HepG2 (cell line): ENCODE measurements around the gene RTN3. TPM values are rescaled to one million over a fixed set of nuclear protein-coding genes. Genes with fewer than 3 reads are reported as not detected.

Source experiments
- ATAC-seq: fragments of 200-7000 bp; cut with Tn5 transposase; 3 replicates; pipeline ENCODE4 v1.9.1; 2020; ENCODE audit warnings: mild to moderate bottlenecking, moderate library complexity
- BruUV-seq: library from RNA; stranded (reverse); fragments of 400-500 nt; replicated peaks from 2 replicates; lab custom pipeline; 2021; lab: Mats Ljungman, UMichigan
- CTCF ChIA-PET: fragments of 300-600 bp; formaldehyde crosslinking; extraction: SDS; loops from one replicate; lab custom pipeline; 2021; ENCODE audit warnings: low total read pairs, inconsistent platforms, low intra/inter-chr PET ratio; lab: Yijun Ruan, JAX
- POLR2A ChIA-PET: fragments of 350-600 bp; sonication (Branson Sonifier 250); formaldehyde crosslinking; loops from one replicate; lab custom pipeline; 2020; ENCODE audit warnings: antibody characterized with exemption, inconsistent platforms; lab: Yijun Ruan, JAX
- DNase-seq: peaks from one replicate; pipeline ENCODE4 v3.0.0-alpha.2; 2015; ENCODE audit warnings: low spot score
- FAIRE-seq: peaks from 3 replicates; lab custom pipeline; 2011; peaks lifted over from hg19 to GRCh38; lab: Jason Lieb, UNC
- H2AFZ ChIP-seq: one replicate; pipeline ENCODE4 v1.6.1; 2011; ENCODE audit warnings: low read length, inconsistent platforms
- H3K27ac ChIP-seq: fragments of 300-600 bp; 3 replicates; pipeline ENCODE4 v1.8.0; 2011; ENCODE audit warnings: mixed run types, mild to moderate bottlenecking, mixed read lengths, low read length, inconsistent platforms; ENCODE audit not compliant: insufficient read depth; ENCODE audit errors: extremely low read length
- H3K27me3 ChIP-seq, 2 experiments: fragments of 200-600 bp in 1 of 2; 2 replicates in 1 of 2; 3 replicates in 1 of 2; pipeline versions ENCODE4 v1.6.0 to v1.8.0; 2011; ENCODE audit warnings: low read length in 2 of 2, mild to moderate bottlenecking in 2 of 2, moderate library complexity in 2 of 2, inconsistent platforms in 1 of 2; ENCODE audit not compliant: insufficient read depth in 2 of 2, control insufficient read depth in 1 of 2
- H3K36me3 ChIP-seq, 2 experiments: fragments of 200-600 bp in 1 of 2; replicated peaks in 1 of 2; 2 replicates in 1 of 2; 3 replicates in 1 of 2; pipeline versions ENCODE4 v1.5.1 to v1.8.0; 2011; ENCODE audit warnings: low read length in 2 of 2, inconsistent platforms in 1 of 2; ENCODE audit not compliant: insufficient read depth in 2 of 2, control insufficient read depth in 1 of 2
- H3K4me1 ChIP-seq: 2 replicates; pipeline ENCODE4 v1.5.1; 2012; ENCODE audit warnings: low read length, inconsistent platforms; ENCODE audit not compliant: insufficient read depth
- H3K4me2 ChIP-seq: 2 replicates; pipeline ENCODE4 v1.6.0; 2011; ENCODE audit warnings: low read depth, low read length, inconsistent platforms
- H3K4me3 ChIP-seq, 3 experiments: fragments of 200-600 bp in 1 of 3; sonication (generic), shearing (Covaris generic) in 1 of 3; replicated peaks in 1 of 3; 2 replicates each; pipeline ENCODE4 v1.5.1; 2011 to 2016; ENCODE audit warnings: low read length in 3 of 3, inconsistent platforms in 2 of 3, low read depth in 2 of 3, mild to moderate bottlenecking in 2 of 3, control low read depth in 1 of 3, mixed read lengths in 1 of 3; ENCODE audit not compliant: insufficient read depth in 1 of 3
- H3K79me2 ChIP-seq: one replicate; pipeline ENCODE4 v1.6.1; 2011; ENCODE audit warnings: low read length, inconsistent platforms; ENCODE audit not compliant: insufficient read depth
- H3K9ac ChIP-seq: 2 replicates; pipeline ENCODE4 v1.6.0; 2011; ENCODE audit warnings: mild to moderate bottlenecking, low read depth, low read length, inconsistent platforms; ENCODE audit not compliant: insufficient read depth
- H3K9me3 ChIP-seq: 2 replicates; pipeline ENCODE4 v1.5.1; 2012; ENCODE audit warnings: mild to moderate bottlenecking, low read length
- H4K20me1 ChIP-seq: 2 replicates; pipeline ENCODE4 v1.6.0; 2011; ENCODE audit warnings: inconsistent platforms, mild to moderate bottlenecking, low read length, moderate library complexity; ENCODE audit not compliant: insufficient read depth
- HOXD1 ChIP-seq: sonication (generic); formaldehyde crosslinking; IDR thresholded peaks from 2 replicates; pipeline ENCODE4 v1.5.0; 2020; ENCODE audit warnings: missing genetic modification reagents
- IKZF1 ChIP-seq: fragments of 450-650 bp; IDR thresholded peaks from 2 replicates; pipeline ENCODE4 v1.7.1; 2016
- MXI1 ChIP-seq: IDR thresholded peaks from 3 replicates; pipeline ENCODE4 v1.6.1; 2012; ENCODE audit warnings: low read depth, low read length, inconsistent platforms, borderline replicate concordance
- POLR2G ChIP-seq: fragments of 200-400 bp; formaldehyde crosslinking; IDR thresholded peaks from 2 replicates; pipeline ENCODE4 v1.6.1; 2018; ENCODE audit warnings: mild to moderate bottlenecking, low read depth, low read length, moderate library complexity
- RBFOX2 ChIP-seq: fragments of 200-400 bp; formaldehyde crosslinking; IDR thresholded peaks from 2 replicates; pipeline ENCODE4 v1.6.1; 2017; ENCODE audit warnings: low read depth, mild to moderate bottlenecking, low read length
- TRIM24 ChIP-seq: sonication (generic); formaldehyde crosslinking; IDR thresholded peaks from 2 replicates; pipeline ENCODE4 v1.8.0; 2022; ENCODE audit warnings: mild to moderate bottlenecking, missing genetic modification reagents
- ZNF335 ChIP-seq: sonication (generic); formaldehyde crosslinking; IDR thresholded peaks from 2 replicates; pipeline ENCODE4 v1.4.0; 2020; ENCODE audit warnings: missing genetic modification reagents
- ZNF367 ChIP-seq: sonication (generic); formaldehyde crosslinking; IDR thresholded peaks from 2 replicates; pipeline ENCODE4 v1.4.0; 2020; ENCODE audit warnings: missing genetic modification reagents, borderline replicate concordance
- WGBS: methylation state at CpG from one replicate; pipeline ENCODE4 v1.1.6; 2017; ENCODE audit warnings: low lambda C conversion rate; 5-methylcytosine and 5-hydroxymethylcytosine counted together
- in situ Hi-C: cut with HindIII; loops from 2 replicates; pipeline ENCODE4 v1.10.0; 2017; ENCODE audit warnings: low pct_unique_long_range_greater_than_20kb; ENCODE audit not compliant: extremely low pct_ligation_motif_present
- intact Hi-C: fragments of 100-400 bp; cut with micrococcal nuclease; formaldehyde crosslinking; loops from one replicate; pipeline ENCODE4 v1.10.0; 2022; ENCODE audit not compliant: unreplicated experiment
- polyA plus RNA-seq, 8 experiments: library from polyadenylated mRNA; depleted of rRNA in 3 of 8; stranded (reverse) in 7 of 8; unstranded in 1 of 8; fragments of >200 nt; fragmentation: Illumina TruSeq in 4 of 8; extraction: Trizol in 4 of 8; gene quantifications; 2 replicates each; pipeline versions ENCODE4 v1.2.1 to v1.2.3, GENCODE V29; 2011 to 2016; ENCODE audit warnings: low read depth in 4 of 8, missing spikeins in 1 of 8, mixed read lengths in 1 of 8; ENCODE audit not compliant: insufficient read depth in 1 of 8
- total RNA-seq, 5 experiments: library from RNA; depleted of rRNA; stranded (reverse); fragments of >200 nt; fragmentation: Illumina TruSeq; extraction: Trizol; gene quantifications; 2 replicates each; pipeline ENCODE4 v1.2.3, GENCODE V29; 2016; ENCODE audit warnings: low read depth in 1 of 5
- TF ChIP-seq, protein P1 (sequence below): sonication (generic); formaldehyde crosslinking; IDR thresholded peaks from 2 replicates; pipeline ENCODE4 v1.9.0; 2021; ENCODE audit warnings: missing genetic modification reagents, mild to moderate bottlenecking, borderline replicate concordance
- TF ChIP-seq, protein P2 (sequence below): sonication (generic); formaldehyde crosslinking; IDR thresholded peaks from 2 replicates; pipeline ENCODE4 v1.8.0; 2022; ENCODE audit warnings: missing genetic modification reagents, low read depth, mild to moderate bottlenecking, borderline replicate concordance
- TF ChIP-seq, protein P3 (sequence below): sonication (generic); formaldehyde crosslinking; IDR thresholded peaks from 2 replicates; pipeline ENCODE4 v1.4.0; 2020; ENCODE audit warnings: missing genetic modification reagents

The RTN3 gene
- total and polyA plus RNA-seq, 2 of the 13 experiments (the other 11 are each of a cell fraction or from before 2014, with no cell fraction given), result 32.2 to 41.1 TPM

DNA sequence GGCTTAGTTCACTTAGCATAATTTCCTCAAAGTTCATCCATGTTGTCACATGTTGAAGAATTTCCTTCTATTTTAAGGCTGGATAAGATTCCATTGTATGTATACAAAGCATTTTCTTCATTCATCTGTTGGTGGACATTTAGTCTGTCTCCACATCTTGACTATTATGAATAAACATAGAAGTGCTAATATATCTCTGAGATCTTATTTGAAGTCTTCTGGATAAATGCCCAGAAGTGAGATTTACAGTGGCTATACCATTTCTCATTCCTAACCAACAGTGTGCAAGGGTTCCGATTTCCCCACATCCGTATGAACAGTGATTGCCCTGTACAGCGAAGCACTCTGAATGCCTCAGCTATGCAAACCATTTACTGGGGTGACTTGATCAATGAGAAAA is 93.9 kb downstream of the RTN3 start:
- Histone ChIP-seq H3K4me2 (no peak overlapping the region), H3K4me3 (no peak overlapping the region), H3K4me1 (peaks cover 7% of the 10 kb centered on the region), H3K9ac (no peak overlapping the region), H3K36me3 (no peaks in the 10 kb centered on the region), H3K9me3 (no peaks in the 10 kb centered on the region), H4K20me1 (no peaks in the 10 kb centered on the region), H2AFZ (no peak overlapping the region), H3K27me3 (no peaks in the 10 kb centered on the region; a peak in 1 of 5 replicates), H3K79me2 (no peaks in the 10 kb centered on the region), H3K27ac (no peak overlapping the region)
- CTCF ChIA-PET, result no interaction called here
- intact Hi-C loops, result no loop called here
- POLR2A ChIA-PET, result no interaction called here
- FAIRE-seq (no peak), ATAC-seq (no peak)
- BruUV-seq, result no TSS peak
- TF ChIP-seq RBFOX2 (no peak), HOXD1 (no peak), IKZF1 (no peak), ZNF335 (CRISPR knock-in tag) (no peak), MXI1 (no peak), ZNF367 (CRISPR knock-in tag) (no peak), TRIM24 (CRISPR knock-in tag) (no peak)
- TF ChIP-seq, protein P1, sequence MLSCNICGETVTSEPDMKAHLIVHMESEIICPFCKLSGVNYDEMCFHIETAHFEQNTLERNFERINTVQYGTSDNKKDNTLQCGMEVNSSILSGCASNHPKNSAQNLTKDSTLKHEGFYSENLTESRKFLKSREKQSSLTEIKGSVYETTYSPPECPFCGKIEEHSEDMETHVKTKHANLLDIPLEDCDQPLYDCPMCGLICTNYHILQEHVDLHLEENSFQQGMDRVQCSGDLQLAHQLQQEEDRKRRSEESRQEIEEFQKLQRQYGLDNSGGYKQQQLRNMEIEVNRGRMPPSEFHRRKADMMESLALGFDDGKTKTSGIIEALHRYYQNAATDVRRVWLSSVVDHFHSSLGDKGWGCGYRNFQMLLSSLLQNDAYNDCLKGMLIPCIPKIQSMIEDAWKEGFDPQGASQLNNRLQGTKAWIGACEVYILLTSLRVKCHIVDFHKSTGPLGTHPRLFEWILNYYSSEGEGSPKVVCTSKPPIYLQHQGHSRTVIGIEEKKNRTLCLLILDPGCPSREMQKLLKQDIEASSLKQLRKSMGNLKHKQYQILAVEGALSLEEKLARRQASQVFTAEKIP (CRISPR knock-in tag), result no peak
- TF ChIP-seq, all 625 proteins: peak for 0
- 98% methylated on average over 3 of the region's 3 CpGs for WGBS
- in situ Hi-C loops, result no loop called here
- no peak for DNase-seq

DNA sequence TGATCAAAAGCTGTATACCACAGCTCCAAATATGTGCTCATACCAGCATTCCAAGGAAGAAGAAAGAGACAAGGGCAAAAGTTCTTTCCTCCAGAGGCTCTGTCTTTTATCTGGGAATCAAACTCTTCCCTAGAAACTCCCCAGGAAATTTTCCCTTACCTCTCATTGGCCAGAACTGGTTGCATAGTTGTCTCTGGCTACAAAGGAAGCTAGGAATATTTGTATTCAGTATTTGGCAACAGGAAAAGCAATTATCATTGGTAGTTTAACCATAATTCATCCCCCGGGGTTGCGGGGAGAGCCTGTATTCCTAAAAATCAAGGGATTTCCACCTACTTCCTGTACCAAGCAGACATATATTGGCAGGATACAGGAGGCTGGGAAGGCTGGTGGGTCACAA is 97.7 kb downstream of the RTN3 start:
- Histone ChIP-seq H3K79me2 (no peaks in the 10 kb centered on the region), H2AFZ (no peak overlapping the region), H3K27ac (no peak overlapping the region), H4K20me1 (no peaks in the 10 kb centered on the region), H3K9ac (no peak overlapping the region), H3K4me2 (no peak overlapping the region), H3K4me3 (no peak overlapping the region), H3K36me3 (no peaks in the 10 kb centered on the region), H3K9me3 (no peaks in the 10 kb centered on the region), H3K27me3 (no peaks in the 10 kb centered on the region), H3K4me1 (peaks cover 9% of the 10 kb centered on the region)
- intact Hi-C loops, result no loop called here
- FAIRE-seq (no peak), DNase-seq (no peak), ATAC-seq (no peak)
- ChIA-PET CTCF (no interaction called here), POLR2A (no interaction called here)
- BruUV-seq, result no TSS peak
- in situ Hi-C loops, result no loop called here
- WGBS, result 75% methylated on average over 2 of the region's 2 CpGs
- TF ChIP-seq, protein P2, sequence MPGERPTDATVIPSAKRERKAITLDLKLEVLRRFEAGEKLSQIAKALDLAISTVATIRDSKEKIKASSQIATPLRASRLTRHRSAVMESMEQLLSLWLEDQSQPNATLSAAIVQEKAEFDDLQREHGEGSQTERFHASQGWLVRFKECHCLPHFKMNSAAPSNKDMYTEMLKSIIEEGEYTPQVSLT (CRISPR knock-in tag), result no peak
- TF ChIP-seq POLR2G, result no peak
- TF ChIP-seq, protein P3, sequence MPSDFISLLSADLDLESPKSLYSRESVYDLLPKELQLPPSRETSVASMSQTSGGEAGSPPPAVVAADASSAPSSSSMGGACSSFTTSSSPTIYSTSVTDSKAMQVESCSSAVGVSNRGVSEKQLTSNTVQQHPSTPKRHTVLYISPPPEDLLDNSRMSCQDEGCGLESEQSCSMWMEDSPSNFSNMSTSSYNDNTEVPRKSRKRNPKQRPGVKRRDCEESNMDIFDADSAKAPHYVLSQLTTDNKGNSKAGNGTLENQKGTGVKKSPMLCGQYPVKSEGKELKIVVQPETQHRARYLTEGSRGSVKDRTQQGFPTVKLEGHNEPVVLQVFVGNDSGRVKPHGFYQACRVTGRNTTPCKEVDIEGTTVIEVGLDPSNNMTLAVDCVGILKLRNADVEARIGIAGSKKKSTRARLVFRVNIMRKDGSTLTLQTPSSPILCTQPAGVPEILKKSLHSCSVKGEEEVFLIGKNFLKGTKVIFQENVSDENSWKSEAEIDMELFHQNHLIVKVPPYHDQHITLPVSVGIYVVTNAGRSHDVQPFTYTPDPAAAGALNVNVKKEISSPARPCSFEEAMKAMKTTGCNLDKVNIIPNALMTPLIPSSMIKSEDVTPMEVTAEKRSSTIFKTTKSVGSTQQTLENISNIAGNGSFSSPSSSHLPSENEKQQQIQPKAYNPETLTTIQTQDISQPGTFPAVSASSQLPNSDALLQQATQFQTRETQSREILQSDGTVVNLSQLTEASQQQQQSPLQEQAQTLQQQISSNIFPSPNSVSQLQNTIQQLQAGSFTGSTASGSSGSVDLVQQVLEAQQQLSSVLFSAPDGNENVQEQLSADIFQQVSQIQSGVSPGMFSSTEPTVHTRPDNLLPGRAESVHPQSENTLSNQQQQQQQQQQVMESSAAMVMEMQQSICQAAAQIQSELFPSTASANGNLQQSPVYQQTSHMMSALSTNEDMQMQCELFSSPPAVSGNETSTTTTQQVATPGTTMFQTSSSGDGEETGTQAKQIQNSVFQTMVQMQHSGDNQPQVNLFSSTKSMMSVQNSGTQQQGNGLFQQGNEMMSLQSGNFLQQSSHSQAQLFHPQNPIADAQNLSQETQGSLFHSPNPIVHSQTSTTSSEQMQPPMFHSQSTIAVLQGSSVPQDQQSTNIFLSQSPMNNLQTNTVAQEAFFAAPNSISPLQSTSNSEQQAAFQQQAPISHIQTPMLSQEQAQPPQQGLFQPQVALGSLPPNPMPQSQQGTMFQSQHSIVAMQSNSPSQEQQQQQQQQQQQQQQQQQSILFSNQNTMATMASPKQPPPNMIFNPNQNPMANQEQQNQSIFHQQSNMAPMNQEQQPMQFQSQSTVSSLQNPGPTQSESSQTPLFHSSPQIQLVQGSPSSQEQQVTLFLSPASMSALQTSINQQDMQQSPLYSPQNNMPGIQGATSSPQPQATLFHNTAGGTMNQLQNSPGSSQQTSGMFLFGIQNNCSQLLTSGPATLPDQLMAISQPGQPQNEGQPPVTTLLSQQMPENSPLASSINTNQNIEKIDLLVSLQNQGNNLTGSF, result no peak
